Body of pancreas (tissue), 4 donors: ENCODE data around the gene S100B. TPM values are rescaled to one million over a fixed set of nuclear protein-coding genes. Genes with fewer than 3 reads are reported as not detected.
A peak's percentile ranks its signal among the peaks of the same experiment; 100 is the strongest.

Experiments used
- ATAC-seq: fragments of 150-250 bp; one replicate; pipeline ENCODE4 v1.9.1; 2016
- DNase-seq, 4 donors: peaks; one replicate each; pipeline ENCODE4 v3.0.0-alpha.2; 2019
- H3K27ac ChIP-seq, 4 donors: fragments of 200-600 bp; sonication (generic); 1 replicate in 3 of 4; 2 replicates in 1 of 4; pipeline versions ENCODE4 v1.5.1 to v1.6.1; 2016 to 2019; ENCODE audit warnings: mild to moderate bottlenecking in 1 of 4, mixed read lengths in 1 of 4, moderate library complexity in 1 of 4
- H3K27me3 ChIP-seq, 2 donors: fragments of 200-600 bp; sonication (generic); one replicate each; pipeline ENCODE4 v1.6.0; 2016; ENCODE audit warnings: mild to moderate bottlenecking in 1 of 2
- H3K36me3 ChIP-seq, 2 donors: fragments of 200-600 bp; sonication (generic); replicated peaks in 1 of 2; 2 replicates each; pipeline ENCODE4 v1.5.1; 2016; ENCODE audit warnings: low read depth in 2 of 2; ENCODE audit not compliant: insufficient read depth in 1 of 2
- H3K4me1 ChIP-seq: fragments of 200-600 bp; sonication (generic); one replicate; pipeline ENCODE4 v1.6.0; 2016
- H3K4me3 ChIP-seq, 2 donors: fragments of 200-600 bp; sonication (generic); 1 replicate in 1 of 2; 2 replicates in 1 of 2; pipeline ENCODE4 v1.5.1; 2016 to 2019
- H3K9me3 ChIP-seq, 3 donors: fragments of 200-600 bp; sonication (generic); 1 replicate in 2 of 3; 2 replicates in 1 of 3; pipeline ENCODE4 v1.5.1; 2016
- CTCF ChIP-seq, 7 experiments: fragments of 450-650 bp in 4 of 7; fragments of 200-600 bp in 3 of 7; sonication (generic) in 3 of 7; IDR thresholded peaks; one replicate each; pipeline ENCODE4 v1.5.1; 2016 to 2019; ENCODE audit warnings: antibody characterized with exemption in 7 of 7
- POLR2A ChIP-seq, 3 donors: fragments of 450-650 bp; IDR thresholded peaks; one replicate each; pipeline ENCODE4 v1.6.1; 2016; ENCODE audit warnings: antibody characterized with exemption in 3 of 3, mild to moderate bottlenecking in 2 of 3
- WGBS, 2 donors: methylation state at CpG; one replicate each; pipeline ENCODE4 v1.1.5; 2017; 5-methylcytosine and 5-hydroxymethylcytosine counted together
- intact Hi-C: fragments of 100-400 bp; cut with DNase I; formaldehyde crosslinking; loops from one replicate; pipeline ENCODE4 v1.15.1; 2023
- total RNA-seq, 2 donors: library from RNA; depleted of rRNA; stranded (reverse); fragments of >200 nt; gene quantifications; one replicate each; pipeline ENCODE4 v1.1.0, GENCODE V29; 2016

S100B gene
- total RNA-seq, 2 donors from 2014 or later: 2.6 to 33.9 TPM

- H3K4me3 ChIP-seq: no peak overlapping the region
- 81 to 87% methylated on average over 8 of the region's 8 CpGs for whole genome bisulfite sequencing, 2 donors
- TF ChIP-seq CTCF (IDR thresholded peaks at IDR 0.05) (no peak), POLR2A (IDR thresholded peaks at IDR 0.05) (no peak)
- no peaks in the 10 kb centered on the region for H3K27me3 ChIP-seq
- peaks cover 0 to 10% of the 10 kb centered on the region in 2 donors for H3K36me3 ChIP-seq
- DNase-seq: no peak
- peaks cover 7% of the 10 kb centered on the region for H3K4me1 ChIP-seq
- no peak for ATAC-seq
- intact Hi-C loops: no loop called here
- no peak overlapping the region for H3K27ac ChIP-seq
- no peaks in the 10 kb centered on the region for H3K9me3 ChIP-seq
These were observed 36.8 kb upstream of the S100B start for GRCh38 chr21:46641656-46642055.

GRCh38 chr21:46639489-46640386 lies 34.9 kb upstream of the S100B start:
- Histone ChIP-seq H3K27me3 (no peaks in the 10 kb centered on the region), H3K9me3 (no peaks in the 10 kb centered on the region), H3K36me3 (peaks cover 0 to 3% of the 10 kb centered on the region in 2 donors), H3K4me3 (no peak overlapping the region), H3K27ac (no peak overlapping the region), H3K4me1 (peaks cover 18% of the 10 kb centered on the region)
- intact Hi-C loops: no loop called here
- ATAC-seq (no peak), DNase-seq (no peak)
- TF ChIP-seq POLR2A (IDR thresholded peaks at IDR 0.05): no peak
- peak in 6 of 7 experiments; percentile 22 to 49 (median 38) for TF ChIP-seq CTCF (IDR thresholded peaks at IDR 0.05)
- WGBS, 2 donors: 78 to 84% methylated on average over 8 of the region's 8 CpGs

GRCh38 chr21:46637952-46638746 lies 33.3 kb upstream of the S100B start:
- no peak for TF ChIP-seq POLR2A (IDR thresholded peaks at IDR 0.05)
- TF ChIP-seq CTCF (IDR thresholded peaks at IDR 0.05): no peak
- 69 to 79% methylated on average over 3 of the region's 3 CpGs for WGBS, 2 donors
- Histone ChIP-seq H3K4me3 (no peak overlapping the region), H3K36me3 (no peaks in the 10 kb centered on the region), H3K4me1 (peaks cover 22% of the 10 kb centered on the region), H3K27me3 (no peaks in the 10 kb centered on the region), H3K27ac (no peak overlapping the region), H3K9me3 (no peaks in the 10 kb centered on the region)
- DNase-seq (no peak), ATAC-seq (no peak)
- intact Hi-C loops: no loop called here

- ATAC-seq: no peak
- no peaks in the 10 kb centered on the region for H3K27me3 ChIP-seq
- no peak for DNase-seq
- TF ChIP-seq CTCF (IDR thresholded peaks at IDR 0.05) (no peak), POLR2A (IDR thresholded peaks at IDR 0.05) (no peak)
- H3K4me1 ChIP-seq: peaks cover 22% of the 10 kb centered on the region
- no peaks in the 10 kb centered on the region for H3K9me3 ChIP-seq
- no peaks in the 10 kb centered on the region for H3K36me3 ChIP-seq
- intact Hi-C loops: no loop called here
- 70 to 77% methylated on average over 7 of the region's 7 CpGs for WGBS, 2 donors
- peak overlapping the region; percentile 87 to 96 for H3K4me3 ChIP-seq
- peak overlapping the region in 2 of 4 donors; percentile 91 to 99 for H3K27ac ChIP-seq
These were observed 31.8 kb upstream of the S100B start for GRCh38 chr21:46636550-46637285.
